LNCAP (cell line): ENCODE results near the gene NTPCR.

ENCODE experiments used
- CTCF ChIP-seq: fragments of 450-650 bp; IDR thresholded peaks from 2 replicates; pipeline ENCODE4 v1.5.1; 2017; ENCODE audit warnings: mild to moderate bottlenecking

NTPCR gene

GRCh38 chr1:232968965-232969364, 18.6 kb downstream of the NTPCR start:
- TF ChIP-seq CTCF, result no peak

GRCh38 chr1:232969799-232970198, 19.4 kb downstream of the NTPCR start:
- TF ChIP-seq CTCF, result no peak

DNA sequence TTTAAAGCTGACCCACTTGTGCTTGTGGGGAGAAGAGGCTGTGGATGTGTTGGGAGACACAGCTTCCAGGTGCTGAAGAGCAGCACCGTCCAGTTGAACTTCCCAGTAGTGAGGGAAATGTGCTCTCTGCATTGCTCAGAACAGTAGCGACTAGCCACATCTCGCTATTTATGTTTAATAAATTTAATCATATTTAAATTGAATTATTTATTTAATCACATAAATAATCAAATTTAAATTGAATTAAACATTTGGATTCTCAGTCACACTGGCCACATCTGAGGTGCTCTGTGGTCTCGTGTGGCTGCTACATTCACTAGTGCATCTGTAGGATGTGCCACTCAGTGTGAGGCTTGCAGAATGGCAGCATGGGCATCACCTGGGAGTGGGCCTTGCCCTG, 20.1 kb downstream of the NTPCR start:
- TF ChIP-seq CTCF, result no peak

- no peak for TF ChIP-seq CTCF
Measured at GRCh38 chr1:232973652-232974611, 23.5 kb downstream of the NTPCR start.

DNA sequence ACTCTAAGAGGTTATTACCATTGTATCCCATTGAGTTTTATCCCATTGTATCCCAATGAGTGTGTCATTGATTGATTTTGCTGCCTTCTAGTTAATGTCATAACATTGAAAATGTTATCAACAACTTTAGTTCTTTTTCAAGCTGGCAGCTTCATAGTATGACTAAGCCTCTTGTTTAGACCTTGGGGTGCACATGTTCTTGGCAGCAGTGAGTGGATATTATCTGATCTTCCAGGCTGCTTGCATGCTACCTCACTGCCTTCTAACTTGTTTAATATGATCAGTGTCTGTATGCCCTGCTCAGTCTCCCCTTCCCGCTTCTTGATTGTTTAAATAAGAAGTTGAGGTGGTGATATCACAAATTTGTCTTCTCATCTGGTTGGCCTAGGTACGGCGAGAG, 24.6 kb downstream of the NTPCR start:
- TF ChIP-seq CTCF, result no peak

- TF ChIP-seq CTCF, result no peak
Measured at GRCh38 chr1:232978091-232978634, 27.8 kb downstream of the NTPCR start.

DNA sequence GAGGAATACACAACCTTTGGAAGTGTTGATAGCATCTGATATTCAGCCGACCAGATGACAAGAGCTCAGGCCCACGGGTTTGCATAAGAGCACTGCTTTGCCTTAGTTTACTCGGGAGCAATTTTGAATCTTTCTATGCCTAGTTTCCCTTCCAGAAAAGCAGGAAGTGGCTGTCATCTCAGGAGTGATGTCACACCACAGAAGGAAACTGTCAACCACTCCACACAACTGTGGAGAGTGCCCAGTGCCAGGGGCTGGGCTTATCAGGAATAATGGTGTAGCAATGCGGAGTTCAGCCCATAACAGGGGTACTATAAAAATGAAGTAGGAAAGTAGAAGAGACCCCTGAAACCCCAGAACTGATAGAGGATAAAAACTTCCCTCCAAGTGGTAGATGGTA, 28.4 kb downstream of the NTPCR start:
- TF ChIP-seq CTCF, result no peak
